GM23338 (cell line): ENCODE results near the gene MRPS10. TPM values are rescaled to one million over a fixed set of nuclear protein-coding genes. Genes with fewer than 3 reads are reported as not detected.

ENCODE experiments used
- ATAC-seq: fragments of 200-7000 bp; cut with Tn5 transposase; 3 replicates; pipeline ENCODE4 v1.9.1; 2020
- DNase-seq: peaks from one replicate; pipeline ENCODE4 v3.0.0-alpha.2; 2015; ENCODE audit warnings: low spot score
- H2AFZ ChIP-seq: fragments of 200-600 bp; sonication (generic); 2 replicates; pipeline ENCODE4 v1.8.0; 2016; ENCODE audit warnings: antibody characterized with exemption, mild to moderate bottlenecking, moderate library complexity
- H3F3A ChIP-seq: fragments of 200-600 bp; sonication (generic); replicated peaks from 2 replicates; pipeline ENCODE4 v1.8.0; 2017; ENCODE audit warnings: antibody characterized with exemption, mixed run types, low read depth
- H3K27ac ChIP-seq: fragments of 200-600 bp; sonication (generic); 2 replicates; pipeline ENCODE4 v1.6.1; 2016; ENCODE audit warnings: low read depth
- H3K27me3 ChIP-seq: fragments of 200-600 bp; sonication (generic); 2 replicates; pipeline ENCODE4 v1.8.0; 2016; ENCODE audit warnings: mild to moderate bottlenecking, mixed run types, moderate library complexity; ENCODE audit not compliant: insufficient read depth
- H3K36me3 ChIP-seq: fragments of 200-600 bp; sonication (generic); 2 replicates; pipeline ENCODE4 v1.8.0; 2016; ENCODE audit warnings: mild to moderate bottlenecking; ENCODE audit not compliant: insufficient read depth
- H3K4me1 ChIP-seq: fragments of 200-600 bp; sonication (generic); 2 replicates; pipeline ENCODE4 v1.8.0; 2016; ENCODE audit warnings: mild to moderate bottlenecking, moderate library complexity; ENCODE audit not compliant: insufficient read depth
- H3K4me2 ChIP-seq: fragments of 200-600 bp; sonication (generic); 2 replicates; pipeline ENCODE4 v1.7.1; 2017; ENCODE audit warnings: mixed run types
- H3K4me3 ChIP-seq: fragments of 200-600 bp; sonication (generic); 2 replicates; pipeline ENCODE4 v1.6.1; 2016; ENCODE audit warnings: mixed run types
- H3K79me2 ChIP-seq: fragments of 200-600 bp; sonication (generic); replicated peaks from 2 replicates; pipeline ENCODE4 v1.8.0; 2017; ENCODE audit warnings: mild to moderate bottlenecking; ENCODE audit not compliant: insufficient read depth
- H3K9me2 ChIP-seq: fragments of 200-600 bp; sonication (generic); 2 replicates; pipeline ENCODE4 v1.8.0; 2017; ENCODE audit not compliant: insufficient read depth
- H4K20me1 ChIP-seq: fragments of 200-600 bp; sonication (generic); replicated peaks from 2 replicates; pipeline ENCODE4 v1.8.0; 2017; ENCODE audit warnings: mild to moderate bottlenecking; ENCODE audit not compliant: insufficient read depth
- H3K27ac Mint-ChIP-seq: 2 replicates; pipeline ENCODE4 v1.8.0; 2020; ENCODE audit warnings: inconsistent platforms, mild to moderate bottlenecking, moderate library complexity, mixed read lengths
- H3K27me3 Mint-ChIP-seq: 3 replicates; pipeline ENCODE4 v1.8.0; 2022; ENCODE audit warnings: low read depth, mild to moderate bottlenecking, moderate library complexity, mixed read lengths, inconsistent platforms; ENCODE audit not compliant: insufficient read depth, poor library complexity
- H3K36me3 Mint-ChIP-seq: 3 replicates; pipeline ENCODE4 v1.8.0; 2021; ENCODE audit warnings: low read depth, mild to moderate bottlenecking, inconsistent platforms, moderate library complexity, mixed read lengths
- H3K4me1 Mint-ChIP-seq: 3 replicates; pipeline ENCODE4 v1.8.0; 2020; ENCODE audit warnings: mild to moderate bottlenecking, inconsistent platforms, mixed read lengths
- H3K4me3 Mint-ChIP-seq: 3 replicates; pipeline ENCODE4 v1.8.0; 2021; ENCODE audit warnings: moderate library complexity, mild to moderate bottlenecking, inconsistent platforms, mixed read lengths
- H3K9me3 Mint-ChIP-seq: 3 replicates; pipeline ENCODE4 v1.8.0; 2020; ENCODE audit warnings: moderate library complexity, mild to moderate bottlenecking, inconsistent platforms, mixed read lengths
- CREB1 ChIP-seq: fragments of 250-450 bp; sonication (Bioruptor Pico); IDR thresholded peaks from 2 replicates; pipeline ENCODE4 v1.5.0; 2020; ENCODE audit warnings: low read depth, mild to moderate bottlenecking, moderate library complexity
- EZH2 ChIP-seq: fragments of 200-600 bp; sonication (generic); IDR thresholded peaks from one replicate; pipeline ENCODE4 v1.8.0; 2017; ENCODE audit warnings: antibody characterized with exemption, mild to moderate bottlenecking, low read depth; ENCODE audit not compliant: unreplicated experiment
- JUNB ChIP-seq: IDR thresholded peaks from one replicate; pipeline ENCODE4 v1.6.1; 2016; ENCODE audit warnings: antibody characterized with exemption; ENCODE audit not compliant: unreplicated experiment
- STAT1 ChIP-seq: IDR thresholded peaks from one replicate; pipeline ENCODE4 v1.6.1; 2016; ENCODE audit warnings: antibody characterized with exemption; ENCODE audit not compliant: unreplicated experiment
- ZNF462 ChIP-seq: fragments of 250-450 bp; sonication (Bioruptor Pico); IDR thresholded peaks from 2 replicates; pipeline ENCODE4 v1.5.0; 2020; ENCODE audit warnings: mild to moderate bottlenecking, moderate library complexity
- polyA plus RNA-seq: library from polyadenylated mRNA; unstranded; fragments of >200 nt; fragmentation: Nextera tagmentation; extraction: Ambion mirVana; gene quantifications from 2 replicates; pipeline ENCODE4 v1.2.1, GENCODE V29; 2016
- total RNA-seq: library from RNA; depleted of rRNA; stranded (reverse); fragments of >200 nt; shearing (Covaris generic); gene quantifications from 2 replicates; pipeline ENCODE4 v1.2.3, GENCODE V29; 2014
- TF ChIP-seq, protein P1 (sequence below), 2 experiments: fragments of 200-600 bp in 1 of 2; sonication (generic) in 1 of 2; conservative IDR thresholded peaks; 2 replicates each; pipeline versions ENCODE4 v1.5.1 to v1.6.1; 2016 to 2017; ENCODE audit warnings: antibody characterized with exemption in 2 of 2, low read depth in 2 of 2, mild to moderate bottlenecking in 2 of 2, moderate library complexity in 1 of 2
- TF ChIP-seq, protein P2 (sequence below): IDR thresholded peaks from one replicate; pipeline ENCODE4 v1.6.1; 2018; ENCODE audit warnings: antibody characterized with exemption; ENCODE audit not compliant: unreplicated experiment

The MRPS10 gene
- total and polyA plus RNA-seq, 2 experiments from 2014 or later, result 36.2 to 42.7 TPM

DNA sequence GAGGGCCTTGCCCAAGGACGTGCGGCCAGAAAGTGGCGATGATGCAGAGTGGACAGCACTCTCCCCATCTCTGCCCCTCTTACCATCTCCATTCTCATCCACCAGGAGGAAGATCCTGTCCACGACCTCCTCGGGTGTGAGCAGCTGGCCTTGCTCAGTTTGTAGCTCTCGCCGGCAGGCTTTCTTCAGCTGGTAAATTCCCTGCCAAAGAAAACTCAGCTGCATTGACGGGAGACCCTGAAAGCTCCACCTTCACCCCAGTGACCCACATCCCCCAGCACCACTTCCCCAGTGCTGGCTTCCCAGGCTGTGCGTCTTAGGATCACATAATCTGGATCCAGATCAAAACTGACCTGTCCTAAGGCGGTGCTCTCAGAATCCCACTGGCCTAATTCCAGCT lies 32.1 kb downstream of the MRPS10 start:
- Histone ChIP-seq H3K4me2 (no peak overlapping the region), H3F3A (no peaks in the 10 kb centered on the region; the same call in 1 of the 2 replicates), H3K36me3 (no peaks in the 10 kb centered on the region), H3K27ac (no peak overlapping the region), H3K4me3 (no peak overlapping the region), H4K20me1 (no peaks in the 10 kb centered on the region), H3K79me2 (no peaks in the 10 kb centered on the region), H3K27me3 (no peaks in the 10 kb centered on the region), H3K9me2 (no peaks in the 10 kb centered on the region), H3K4me1 (peaks cover 4% of the 10 kb centered on the region), H2AFZ (0 out of 2 replicates have a peak overlapping the region, but pooled peaks have one; percentile 14)
- H3K27me3 Mint-ChIP-seq, result peaks cover 5% of the 10 kb centered on the region
- TF ChIP-seq JUNB (no peak), CREB1 (CRISPR knock-in tag) (no peak), ZNF462 (CRISPR knock-in tag) (no peak)
- TF ChIP-seq, protein P1, sequence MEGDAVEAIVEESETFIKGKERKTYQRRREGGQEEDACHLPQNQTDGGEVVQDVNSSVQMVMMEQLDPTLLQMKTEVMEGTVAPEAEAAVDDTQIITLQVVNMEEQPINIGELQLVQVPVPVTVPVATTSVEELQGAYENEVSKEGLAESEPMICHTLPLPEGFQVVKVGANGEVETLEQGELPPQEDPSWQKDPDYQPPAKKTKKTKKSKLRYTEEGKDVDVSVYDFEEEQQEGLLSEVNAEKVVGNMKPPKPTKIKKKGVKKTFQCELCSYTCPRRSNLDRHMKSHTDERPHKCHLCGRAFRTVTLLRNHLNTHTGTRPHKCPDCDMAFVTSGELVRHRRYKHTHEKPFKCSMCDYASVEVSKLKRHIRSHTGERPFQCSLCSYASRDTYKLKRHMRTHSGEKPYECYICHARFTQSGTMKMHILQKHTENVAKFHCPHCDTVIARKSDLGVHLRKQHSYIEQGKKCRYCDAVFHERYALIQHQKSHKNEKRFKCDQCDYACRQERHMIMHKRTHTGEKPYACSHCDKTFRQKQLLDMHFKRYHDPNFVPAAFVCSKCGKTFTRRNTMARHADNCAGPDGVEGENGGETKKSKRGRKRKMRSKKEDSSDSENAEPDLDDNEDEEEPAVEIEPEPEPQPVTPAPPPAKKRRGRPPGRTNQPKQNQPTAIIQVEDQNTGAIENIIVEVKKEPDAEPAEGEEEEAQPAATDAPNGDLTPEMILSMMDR (conservative IDR thresholded peaks at IDR 0.05; ENCODE audit: low read depth in 2 of 2), result no peak
- peaks cover 24% of the 10 kb centered on the region for H3K4me1 Mint-ChIP-seq
- peak; percentile 41; the same call in 2 of the 3 replicates for ATAC-seq
- H3K36me3 Mint-ChIP-seq, result no peaks in the 10 kb centered on the region
- no peak overlapping the region for H3K4me3 Mint-ChIP-seq
- no peak for DNase-seq
- no peaks in the 10 kb centered on the region for H3K9me3 Mint-ChIP-seq
- H3K27ac Mint-ChIP-seq, result no peak overlapping the region

DNA sequence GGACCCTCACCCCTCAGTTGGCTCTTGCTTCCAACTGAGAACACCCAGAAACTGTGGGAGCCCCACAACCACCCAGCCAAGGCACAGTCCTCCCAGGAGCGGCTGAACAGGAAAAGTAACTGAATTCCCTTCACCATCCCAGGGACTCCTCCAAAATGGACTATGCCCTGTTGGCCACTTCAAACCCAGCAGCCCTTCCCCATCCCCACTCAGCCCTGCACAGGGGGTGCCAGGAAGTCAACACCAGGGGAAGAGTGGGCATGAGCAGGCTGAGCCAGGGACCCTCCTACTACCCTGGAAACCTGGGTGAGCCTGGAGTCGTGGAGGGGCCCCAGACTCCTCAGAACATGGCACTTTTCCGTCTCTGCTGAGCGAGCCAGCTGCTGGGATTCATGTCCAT lies 33.2 kb downstream of the MRPS10 start:
- H3F3A ChIP-seq, result no peaks in the 10 kb centered on the region; the same call in 1 of the 2 replicates
- no peaks in the 10 kb centered on the region for H3K9me2 ChIP-seq
- H3K36me3 ChIP-seq, result no peaks in the 10 kb centered on the region
- H3K79me2 ChIP-seq, result no peaks in the 10 kb centered on the region
- no peak overlapping the region for H2AFZ ChIP-seq
- H3K4me2 ChIP-seq, result no peak overlapping the region
- Mint-ChIP-seq H3K27ac (no peak overlapping the region), H3K36me3 (no peaks in the 10 kb centered on the region), H3K4me3 (no peak overlapping the region), H3K4me1 (peaks cover 30% of the 10 kb centered on the region), H3K9me3 (no peaks in the 10 kb centered on the region), H3K27me3 (peaks cover 12% of the 10 kb centered on the region)
- H3K27ac ChIP-seq, result no peak overlapping the region
- peaks cover 8% of the 10 kb centered on the region for H3K4me1 ChIP-seq
- no peaks in the 10 kb centered on the region for H4K20me1 ChIP-seq
- no peak overlapping the region for H3K4me3 ChIP-seq
- ATAC-seq, result no peak
- no peaks in the 10 kb centered on the region for H3K27me3 ChIP-seq
- DNase-seq, result no peak
- TF ChIP-seq EZH2 (no peak), STAT1 (no peak)
- TF ChIP-seq, protein P2, sequence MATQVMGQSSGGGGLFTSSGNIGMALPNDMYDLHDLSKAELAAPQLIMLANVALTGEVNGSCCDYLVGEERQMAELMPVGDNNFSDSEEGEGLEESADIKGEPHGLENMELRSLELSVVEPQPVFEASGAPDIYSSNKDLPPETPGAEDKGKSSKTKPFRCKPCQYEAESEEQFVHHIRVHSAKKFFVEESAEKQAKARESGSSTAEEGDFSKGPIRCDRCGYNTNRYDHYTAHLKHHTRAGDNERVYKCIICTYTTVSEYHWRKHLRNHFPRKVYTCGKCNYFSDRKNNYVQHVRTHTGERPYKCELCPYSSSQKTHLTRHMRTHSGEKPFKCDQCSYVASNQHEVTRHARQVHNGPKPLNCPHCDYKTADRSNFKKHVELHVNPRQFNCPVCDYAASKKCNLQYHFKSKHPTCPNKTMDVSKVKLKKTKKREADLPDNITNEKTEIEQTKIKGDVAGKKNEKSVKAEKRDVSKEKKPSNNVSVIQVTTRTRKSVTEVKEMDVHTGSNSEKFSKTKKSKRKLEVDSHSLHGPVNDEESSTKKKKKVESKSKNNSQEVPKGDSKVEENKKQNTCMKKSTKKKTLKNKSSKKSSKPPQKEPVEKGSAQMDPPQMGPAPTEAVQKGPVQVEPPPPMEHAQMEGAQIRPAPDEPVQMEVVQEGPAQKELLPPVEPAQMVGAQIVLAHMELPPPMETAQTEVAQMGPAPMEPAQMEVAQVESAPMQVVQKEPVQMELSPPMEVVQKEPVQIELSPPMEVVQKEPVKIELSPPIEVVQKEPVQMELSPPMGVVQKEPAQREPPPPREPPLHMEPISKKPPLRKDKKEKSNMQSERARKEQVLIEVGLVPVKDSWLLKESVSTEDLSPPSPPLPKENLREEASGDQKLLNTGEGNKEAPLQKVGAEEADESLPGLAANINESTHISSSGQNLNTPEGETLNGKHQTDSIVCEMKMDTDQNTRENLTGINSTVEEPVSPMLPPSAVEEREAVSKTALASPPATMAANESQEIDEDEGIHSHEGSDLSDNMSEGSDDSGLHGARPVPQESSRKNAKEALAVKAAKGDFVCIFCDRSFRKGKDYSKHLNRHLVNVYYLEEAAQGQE, result no peak
